GM21447 (cell line): Measurements from ENCODE around the gene PRTG.
"Not testable (repeated sequence)": the region's sequence is repeated elsewhere in the genome, so short reads cannot be mapped to it uniquely, and the experiment has no call there.

ENCODE experiments used
- ATAC-seq: cut with Tn5 transposase; IDR thresholded peaks from one replicate; pipeline ENCODE4 v1.9.1; 2021; ENCODE audit not compliant: unreplicated experiment

Gene PRTG

GRCh38 chr15:55742927-55743728 is at the start of gene PRTG:
Gene PRTG (minus strand): TSS chr15:55743152. CDS start chr15:55742931, 221 bp downstream.
- ATAC-seq = no peak

- no peak for ATAC-seq
These were observed 48.8 kb upstream of the PRTG start for GRCh38 chr15:55791551-55792400.

GRCh38 chr15:55789066-55789660 is 46.2 kb upstream of the PRTG start:
- ATAC-seq = no peak

GRCh38 chr15:55786341-55786740 is 43.4 kb upstream of the PRTG start:
- ATAC-seq = no peak

GRCh38 chr15:55785593-55785992 is 42.6 kb upstream of the PRTG start:
- not testable (repeated sequence) for ATAC-seq

- ATAC-seq = no peak
These were observed 41.3 kb upstream of the PRTG start for GRCh38 chr15:55784286-55784685.

- ATAC-seq = no peak
These were observed 39.9 kb upstream of the PRTG start for GRCh38 chr15:55782901-55783300.

GRCh38 chr15:55780292-55780691 is 37.3 kb upstream of the PRTG start:
- no peak for ATAC-seq

- ATAC-seq = no peak
These were observed 36.0 kb upstream of the PRTG start for GRCh38 chr15:55778932-55779331.

- no peak for ATAC-seq
These were observed 32.4 kb upstream of the PRTG start for GRCh38 chr15:55775316-55775715.

GRCh38 chr15:55774113-55774970 is 31.4 kb upstream of the PRTG start:
- no peak for ATAC-seq

GRCh38 chr15:55770806-55771205 is 27.9 kb upstream of the PRTG start:
- ATAC-seq = no peak

- no peak for ATAC-seq
These were observed 27.3 kb upstream of the PRTG start for GRCh38 chr15:55770261-55770660.

GRCh38 chr15:55768670-55769185 is 25.8 kb upstream of the PRTG start:
- no peak for ATAC-seq

GRCh38 chr15:55766676-55767075 is 23.7 kb upstream of the PRTG start:
- ATAC-seq = no peak

- ATAC-seq = no peak
These were observed 21.4 kb upstream of the PRTG start for GRCh38 chr15:55764398-55764797.

GRCh38 chr15:55758580-55758986 is 15.6 kb upstream of the PRTG start:
- no peak for ATAC-seq

GRCh38 chr15:55753433-55753832 is 10.5 kb upstream of the PRTG start:
- ATAC-seq = not testable (repeated sequence)

- no peak for ATAC-seq
These were observed 7.8 kb upstream of the PRTG start for GRCh38 chr15:55750706-55751105.
